Measurements from ENCODE around the gene URB2. TPM values are rescaled to one million over a fixed set of nuclear protein-coding genes. Genes with fewer than 3 reads are reported as not detected.

The URB2 gene
- total and polyA plus RNA-seq, 4 donors, result 1.2 to 10.5 (median 6.2) TPM

GRCh38 chr1:229645324-229645993 is 19.4 kb downstream of the URB2 start:
- Histone ChIP-seq H3K4me3 (ENCODE audit: low read depth in 1 of 3, low read length in 3 of 3) (no peak overlapping the region), H3K4me1 (ENCODE audit: control insufficient read depth in 4 of 4, insufficient read depth in 4 of 4, low read length in 3 of 4) (no peaks in the 10 kb centered on the region), H3K9ac (ENCODE audit: low read depth in 1 of 2, low read length in 2 of 2) (no peak overlapping the region), H3K27ac (ENCODE audit: low read depth in 1 of 2, low read length in 2 of 2) (no peak overlapping the region), H3K9me3 (ENCODE audit: control insufficient read depth in 4 of 4, low read length in 3 of 4) (no peaks in the 10 kb centered on the region), H3K27me3 (ENCODE audit: control insufficient read depth in 4 of 4, insufficient read depth in 4 of 4, low read length in 3 of 4) (no peaks in the 10 kb centered on the region), H3K36me3 (ENCODE audit: control insufficient read depth in 4 of 4, insufficient read depth in 3 of 4, low read depth in 1 of 4, low read length in 3 of 4) (peaks cover 6 to 63% (median 29%) of the 10 kb centered on the region in 4 donors)
- 93% methylated on average over 15 of the region's 15 CpGs for WGBS
- TF ChIP-seq YY1 (IDR thresholded peaks at IDR 0.05) (no peak), RAD21 (IDR thresholded peaks at IDR 0.05) (no peak), RXRA (IDR thresholded peaks at IDR 0.05) (no peak), FOXA2 (IDR thresholded peaks at IDR 0.05) (no peak), NR2F2 (IDR thresholded peaks at IDR 0.05) (no peak), FOXA1 (IDR thresholded peaks at IDR 0.05) (no peak), MAX (IDR thresholded peaks at IDR 0.05) (no peak), EGR1 (IDR thresholded peaks at IDR 0.05; ENCODE audit: low read depth in 2 of 2) (no peak), ATF3 (IDR thresholded peaks at IDR 0.05) (no peak), TAF1 (conservative IDR thresholded peaks at IDR 0.05) (no peak), REST (IDR thresholded peaks at IDR 0.05) (no peak), JUND (IDR thresholded peaks at IDR 0.05) (no peak), HNF4A (conservative IDR thresholded peaks at IDR 0.05) (no peak), HNF4G (IDR thresholded peaks at IDR 0.05) (no peak)
- no peak for DNase-seq (ENCODE audit: low spot score)

- 99% methylated on average over 4 of the region's 4 CpGs for WGBS
- H3K27ac ChIP-seq (ENCODE audit: low read depth in 1 of 2, low read length in 2 of 2), result no peak overlapping the region
- no peak overlapping the region for H3K9ac ChIP-seq (ENCODE audit: low read depth in 1 of 2, low read length in 2 of 2)
- TF ChIP-seq NR2F2 (IDR thresholded peaks at IDR 0.05), result no peak
- no peak for TF ChIP-seq HNF4G (IDR thresholded peaks at IDR 0.05)
- TF ChIP-seq ATF3 (IDR thresholded peaks at IDR 0.05), result no peak
- TF ChIP-seq REST (IDR thresholded peaks at IDR 0.05), result no peak
- no peak for TF ChIP-seq FOXA2 (IDR thresholded peaks at IDR 0.05)
- no peak for TF ChIP-seq EGR1 (IDR thresholded peaks at IDR 0.05; ENCODE audit: low read depth in 2 of 2)
- no peak for TF ChIP-seq RXRA (IDR thresholded peaks at IDR 0.05)
- no peak for TF ChIP-seq FOXA1 (IDR thresholded peaks at IDR 0.05)
- no peak for TF ChIP-seq MAX (IDR thresholded peaks at IDR 0.05)
- TF ChIP-seq CTCF (IDR thresholded peaks at IDR 0.05; ENCODE audit: low read depth, low read length, missing input control), result no peak
- TF ChIP-seq GABPA (IDR thresholded peaks at IDR 0.05 in 1 of 2, conservative IDR thresholded peaks at IDR 0.05 in 1 of 2), result no peak
- no peak for TF ChIP-seq TAF1 (conservative IDR thresholded peaks at IDR 0.05)
- no peak for TF ChIP-seq YY1 (IDR thresholded peaks at IDR 0.05)
- TF ChIP-seq SP1 (IDR thresholded peaks at IDR 0.05), result no peak
- TF ChIP-seq JUND (IDR thresholded peaks at IDR 0.05), result no peak
- no peaks in the 10 kb centered on the region for H3K27me3 ChIP-seq (ENCODE audit: control insufficient read depth in 4 of 4, insufficient read depth in 4 of 4, low read length in 3 of 4)
- no peak overlapping the region for H3K4me3 ChIP-seq (ENCODE audit: low read depth in 1 of 3, low read length in 3 of 3)
- H3K9me3 ChIP-seq (ENCODE audit: control insufficient read depth in 4 of 4, low read length in 3 of 4), result no peaks in the 10 kb centered on the region
- no peak for DNase-seq (ENCODE audit: low spot score)
- H3K36me3 ChIP-seq (ENCODE audit: control insufficient read depth in 4 of 4, insufficient read depth in 3 of 4, low read depth in 1 of 4, low read length in 3 of 4), result peaks cover 4 to 67% (median 38%) of the 10 kb centered on the region in 4 donors
- H3K4me1 ChIP-seq (ENCODE audit: control insufficient read depth in 4 of 4, insufficient read depth in 4 of 4, low read length in 3 of 4), result no peaks in the 10 kb centered on the region
These were observed 22.4 kb downstream of the URB2 start for GRCh38 chr1:229648406-229648805.

Data from liver (tissue), 9 donors.